Measurements from ENCODE around the gene DHX35. TPM values are rescaled to one million over a fixed set of nuclear protein-coding genes. Genes with fewer than 3 reads are reported as not detected.

DHX35 gene
- total RNA-seq, 1 experiment from 2014 or later, result 11.2 TPM

DNA sequence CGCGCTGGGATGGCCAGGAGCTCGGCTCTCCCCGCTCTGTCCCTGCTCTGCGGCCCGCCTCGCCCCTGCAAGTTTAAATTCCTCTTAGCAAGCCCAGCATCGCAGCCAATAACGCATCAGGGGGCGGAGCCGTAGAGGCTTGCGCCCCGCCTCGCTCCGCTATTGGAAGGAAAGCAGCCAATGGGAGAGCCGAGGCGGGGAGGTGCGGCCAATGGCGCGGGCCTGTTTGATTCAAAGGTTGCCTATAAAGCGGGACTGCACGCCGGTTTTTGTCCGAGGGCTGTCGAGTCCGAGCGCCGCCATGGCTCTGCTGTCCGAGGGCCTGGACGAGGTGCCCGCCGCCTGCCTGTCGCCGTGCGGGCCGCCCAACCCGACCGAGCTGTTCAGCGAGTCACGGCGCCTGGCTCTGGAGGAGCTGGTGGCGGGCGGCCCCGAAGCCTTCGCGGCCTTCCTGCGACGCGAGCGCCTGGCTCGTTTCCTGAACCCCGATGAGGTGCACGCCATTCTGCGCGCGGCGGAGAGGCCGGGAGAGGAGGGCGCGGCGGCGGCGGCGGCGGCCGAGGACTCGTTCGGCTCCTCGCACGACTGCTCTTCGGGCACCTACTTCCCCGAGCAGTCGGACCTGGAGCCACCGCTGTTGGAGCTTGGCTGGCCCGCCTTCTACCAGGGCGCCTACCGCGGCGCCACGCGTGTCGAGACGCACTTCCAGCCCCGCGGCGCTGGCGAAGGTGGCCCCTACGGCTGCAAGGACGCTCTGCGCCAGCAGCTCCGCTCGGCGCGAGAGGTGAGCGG is 35.8 kb upstream of the DHX35 start, which contains the start of gene FAM83D (continued):
- TF ChIP-seq, protein P1, sequence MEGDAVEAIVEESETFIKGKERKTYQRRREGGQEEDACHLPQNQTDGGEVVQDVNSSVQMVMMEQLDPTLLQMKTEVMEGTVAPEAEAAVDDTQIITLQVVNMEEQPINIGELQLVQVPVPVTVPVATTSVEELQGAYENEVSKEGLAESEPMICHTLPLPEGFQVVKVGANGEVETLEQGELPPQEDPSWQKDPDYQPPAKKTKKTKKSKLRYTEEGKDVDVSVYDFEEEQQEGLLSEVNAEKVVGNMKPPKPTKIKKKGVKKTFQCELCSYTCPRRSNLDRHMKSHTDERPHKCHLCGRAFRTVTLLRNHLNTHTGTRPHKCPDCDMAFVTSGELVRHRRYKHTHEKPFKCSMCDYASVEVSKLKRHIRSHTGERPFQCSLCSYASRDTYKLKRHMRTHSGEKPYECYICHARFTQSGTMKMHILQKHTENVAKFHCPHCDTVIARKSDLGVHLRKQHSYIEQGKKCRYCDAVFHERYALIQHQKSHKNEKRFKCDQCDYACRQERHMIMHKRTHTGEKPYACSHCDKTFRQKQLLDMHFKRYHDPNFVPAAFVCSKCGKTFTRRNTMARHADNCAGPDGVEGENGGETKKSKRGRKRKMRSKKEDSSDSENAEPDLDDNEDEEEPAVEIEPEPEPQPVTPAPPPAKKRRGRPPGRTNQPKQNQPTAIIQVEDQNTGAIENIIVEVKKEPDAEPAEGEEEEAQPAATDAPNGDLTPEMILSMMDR (IDR thresholded peaks at IDR 0.05 in 2 of 3, conservative IDR thresholded peaks at IDR 0.05 in 1 of 3; ENCODE audit: borderline replicate concordance in 1 of 3, insufficient read depth in 1 of 3, low read depth in 2 of 3, low read length in 2 of 3), result no peak; a peak in 2 of 6 replicates
- peak; percentile 33 for TF ChIP-seq TCF7L2 (IDR thresholded peaks at IDR 0.05; ENCODE audit: borderline replicate concordance, extremely low read depth, insufficient read depth, insufficient read length)
- TF ChIP-seq EZH2 (IDR thresholded peaks at IDR 0.05), result no peak

GRCh38 chr20:38926934-38927616 is 35.1 kb upstream of the DHX35 start:
- no peaks in the 10 kb centered on the region for H3K27me3 ChIP-seq (ENCODE audit: insufficient read depth, low read length)
- ChIA-PET POLR2A (interaction anchor here (0.6 to 1.7 kb wide), 6 partner anchors 10 to 55 kb away, joined by 3 to 11 read pairs (median 6); partner anchors contain the start of gene DHX35), CTCF (interaction anchor here (0.9 to 1.4 kb wide), 6 partner anchors 9 to 66 kb away, joined by 3 to 6 read pairs (median 4); no protein-coding TSS in a partner anchor), RAD21 (ENCODE audit: low non-redundant PET in 1 of 2, low total read pairs in 2 of 2, uncharacterized antibody in 2 of 2, unreplicated experiment in 2 of 2) (no interaction called here)
- H3K27ac ChIP-seq (ENCODE audit: low read depth, low read length), result peak overlapping the region; percentile 83
- peaks cover 8 to 31% of the 10 kb centered on the region in 2 experiments for H3K4me1 ChIP-seq (ENCODE audit: control insufficient read depth in 1 of 2, insufficient read depth in 2 of 2, low read length in 2 of 2)
- H3K9ac ChIP-seq (ENCODE audit: low read length), result peak overlapping the region; percentile 97
- H4K20me1 ChIP-seq (ENCODE audit: insufficient read depth), result no peaks in the 10 kb centered on the region
- BruUV-seq (replicated peaks), result no TSS peak
- peak overlapping the region; percentile 81 for H3K4me2 ChIP-seq (ENCODE audit: low read length)
- DNase-seq (ENCODE audit: low read depth, low spot score) (no peak), ATAC-seq (peak; percentile 3; the same call in 1 of the 2 replicates)
- peak overlapping the region; percentile 93 to 94 for H3K4me3 ChIP-seq (replicated peaks in 1 of 2; ENCODE audit: low read depth in 1 of 2, low read length in 2 of 2)
- peaks cover 58% of the 10 kb centered on the region for H3K79me2 ChIP-seq (ENCODE audit: insufficient read depth, low read length)
- H3K9me2 ChIP-seq (ENCODE audit: insufficient read depth), result no peaks in the 10 kb centered on the region
- H3K36me3 ChIP-seq (ENCODE audit: control insufficient read depth in 1 of 2, insufficient read depth in 2 of 2, low read length in 2 of 2), result peaks cover 3 to 9% of the 10 kb centered on the region in 2 experiments; a peak in 2 of 4 replicates
- no peaks in the 10 kb centered on the region for H3K9me3 ChIP-seq (ENCODE audit: control insufficient read depth in 1 of 2, insufficient read depth in 1 of 2, low read depth in 1 of 2, low read length in 2 of 2)
- H2AFZ ChIP-seq (ENCODE audit: low read depth, low read length, poor library complexity, severe bottlenecking), result no peak overlapping the region
- intact Hi-C loops (cut with micrococcal nuclease), result loop anchor here (1.0 kb wide), 1 partner anchor 121 kb away; no protein-coding TSS in a partner anchor
- TF ChIP-seq, protein P2, sequence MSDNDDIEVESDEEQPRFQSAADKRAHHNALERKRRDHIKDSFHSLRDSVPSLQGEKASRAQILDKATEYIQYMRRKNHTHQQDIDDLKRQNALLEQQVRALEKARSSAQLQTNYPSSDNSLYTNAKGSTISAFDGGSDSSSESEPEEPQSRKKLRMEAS (IDR thresholded peaks at IDR 0.05), result no peak
- TF ChIP-seq EGR1 (IDR thresholded peaks at IDR 0.05; ENCODE audit: low read depth), result no peak
- TF ChIP-seq, protein P1 (IDR thresholded peaks at IDR 0.05 in 2 of 3, conservative IDR thresholded peaks at IDR 0.05 in 1 of 3; ENCODE audit: borderline replicate concordance in 1 of 3, insufficient read depth in 1 of 3, low read depth in 2 of 3, low read length in 2 of 3), result no peak
- no peak for TF ChIP-seq TCF7L2 (IDR thresholded peaks at IDR 0.05; ENCODE audit: borderline replicate concordance, extremely low read depth, insufficient read depth, insufficient read length)
- TF ChIP-seq, protein P3, sequence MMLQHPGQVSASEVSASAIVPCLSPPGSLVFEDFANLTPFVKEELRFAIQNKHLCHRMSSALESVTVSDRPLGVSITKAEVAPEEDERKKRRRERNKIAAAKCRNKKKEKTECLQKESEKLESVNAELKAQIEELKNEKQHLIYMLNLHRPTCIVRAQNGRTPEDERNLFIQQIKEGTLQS (IDR thresholded peaks at IDR 0.05), result no peak
- TF ChIP-seq ZNF274 (IDR thresholded peaks at IDR 0.05; ENCODE audit: low read depth, low read length), result no peak
- no peak for TF ChIP-seq SIN3A (IDR thresholded peaks at IDR 0.05; ENCODE audit: low read depth)
- TF ChIP-seq FOSL1 (IDR thresholded peaks at IDR 0.05; ENCODE audit: low read depth), result no peak
- no peak for TF ChIP-seq CBX3 (IDR thresholded peaks at IDR 0.05; ENCODE audit: low read depth)
- no peak for TF ChIP-seq SP1 (IDR thresholded peaks at IDR 0.05; ENCODE audit: low read depth)
- TF ChIP-seq SRF (IDR thresholded peaks at IDR 0.05; ENCODE audit: low read depth), result no peak
- TF ChIP-seq, protein P4, sequence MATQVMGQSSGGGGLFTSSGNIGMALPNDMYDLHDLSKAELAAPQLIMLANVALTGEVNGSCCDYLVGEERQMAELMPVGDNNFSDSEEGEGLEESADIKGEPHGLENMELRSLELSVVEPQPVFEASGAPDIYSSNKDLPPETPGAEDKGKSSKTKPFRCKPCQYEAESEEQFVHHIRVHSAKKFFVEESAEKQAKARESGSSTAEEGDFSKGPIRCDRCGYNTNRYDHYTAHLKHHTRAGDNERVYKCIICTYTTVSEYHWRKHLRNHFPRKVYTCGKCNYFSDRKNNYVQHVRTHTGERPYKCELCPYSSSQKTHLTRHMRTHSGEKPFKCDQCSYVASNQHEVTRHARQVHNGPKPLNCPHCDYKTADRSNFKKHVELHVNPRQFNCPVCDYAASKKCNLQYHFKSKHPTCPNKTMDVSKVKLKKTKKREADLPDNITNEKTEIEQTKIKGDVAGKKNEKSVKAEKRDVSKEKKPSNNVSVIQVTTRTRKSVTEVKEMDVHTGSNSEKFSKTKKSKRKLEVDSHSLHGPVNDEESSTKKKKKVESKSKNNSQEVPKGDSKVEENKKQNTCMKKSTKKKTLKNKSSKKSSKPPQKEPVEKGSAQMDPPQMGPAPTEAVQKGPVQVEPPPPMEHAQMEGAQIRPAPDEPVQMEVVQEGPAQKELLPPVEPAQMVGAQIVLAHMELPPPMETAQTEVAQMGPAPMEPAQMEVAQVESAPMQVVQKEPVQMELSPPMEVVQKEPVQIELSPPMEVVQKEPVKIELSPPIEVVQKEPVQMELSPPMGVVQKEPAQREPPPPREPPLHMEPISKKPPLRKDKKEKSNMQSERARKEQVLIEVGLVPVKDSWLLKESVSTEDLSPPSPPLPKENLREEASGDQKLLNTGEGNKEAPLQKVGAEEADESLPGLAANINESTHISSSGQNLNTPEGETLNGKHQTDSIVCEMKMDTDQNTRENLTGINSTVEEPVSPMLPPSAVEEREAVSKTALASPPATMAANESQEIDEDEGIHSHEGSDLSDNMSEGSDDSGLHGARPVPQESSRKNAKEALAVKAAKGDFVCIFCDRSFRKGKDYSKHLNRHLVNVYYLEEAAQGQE (IDR thresholded peaks at IDR 0.05; ENCODE audit: low read depth), result no peak

All from HCT116 (cell line).